HG03039 (cell line): ENCODE results near the gene ZNF205.
A peak's percentile ranks its signal among the peaks of the same experiment; 100 is the strongest.
"Not testable (repeated sequence)": the region's sequence is repeated elsewhere in the genome, so short reads cannot be mapped to it uniquely, and the experiment has no call there.

ENCODE experiments used
- ATAC-seq: cut with Tn5 transposase; IDR thresholded peaks from one replicate; pipeline ENCODE4 v1.9.1; 2021; ENCODE audit warnings: mild to moderate bottlenecking, moderate library complexity; ENCODE audit not compliant: unreplicated experiment

The ZNF205 gene

DNA sequence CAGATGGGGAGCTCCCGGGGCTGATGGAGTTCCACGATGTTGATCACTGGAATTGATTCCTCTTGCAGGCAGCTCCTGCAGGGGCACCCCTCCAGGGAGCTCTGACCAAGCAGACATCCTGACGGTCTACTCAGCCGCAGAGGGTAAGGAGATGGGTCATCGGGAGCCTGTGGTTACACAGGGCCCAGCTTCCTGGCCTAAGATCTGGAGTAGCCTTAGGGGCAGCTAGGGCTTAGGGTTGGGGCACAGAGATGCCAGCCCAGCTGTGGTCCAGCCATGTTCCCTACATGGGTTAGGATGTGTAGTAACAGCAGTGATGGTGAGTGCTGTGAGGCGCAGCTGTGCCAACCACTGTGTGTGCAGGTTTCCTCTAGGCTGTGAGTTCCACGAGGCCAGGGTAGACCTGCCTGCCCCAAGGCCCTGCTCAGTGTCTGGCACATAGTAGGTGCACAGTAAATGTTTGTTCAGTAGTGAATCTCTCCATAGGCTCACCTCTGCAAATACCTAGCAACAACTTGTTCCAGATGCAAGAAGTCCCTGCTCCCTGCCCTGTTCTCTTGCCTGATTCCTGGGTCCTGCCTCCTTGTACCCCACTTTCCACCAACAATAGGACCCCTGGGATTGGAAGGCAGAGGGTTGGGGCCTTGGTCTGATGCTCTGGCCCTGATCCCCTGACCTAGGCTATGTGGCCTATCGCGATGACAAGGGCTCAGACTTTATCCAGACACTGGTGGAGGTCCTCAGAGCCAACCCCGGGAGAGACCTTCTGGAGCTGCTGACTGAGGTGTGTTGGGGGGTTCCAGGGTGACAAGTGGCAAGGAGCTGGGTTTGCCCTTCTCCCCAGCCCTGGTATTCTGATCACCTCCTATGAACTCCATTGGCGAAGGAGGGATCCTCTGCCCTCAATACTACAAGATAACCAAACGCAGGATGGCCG is 36.1 kb downstream of the ZNF205 start:
- ATAC-seq, result no peak

DNA sequence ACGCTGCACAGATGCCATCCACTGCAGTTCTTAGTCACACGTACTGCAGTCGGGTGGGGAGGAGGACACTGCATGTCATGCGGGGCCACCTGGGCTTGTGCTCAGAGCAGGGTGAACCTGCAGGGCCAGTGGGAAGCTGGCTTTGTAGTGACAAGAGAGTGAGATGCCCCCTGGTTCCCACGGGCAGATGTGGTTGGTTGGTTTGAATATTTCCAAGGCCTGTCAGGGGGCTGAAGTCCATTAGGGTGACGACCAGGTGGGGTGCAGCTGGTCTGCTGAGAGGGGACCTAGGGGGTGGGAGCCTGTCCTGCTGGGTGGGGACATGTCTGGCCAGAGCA is 36.8 kb downstream of the ZNF205 start:
- no peak for ATAC-seq

DNA sequence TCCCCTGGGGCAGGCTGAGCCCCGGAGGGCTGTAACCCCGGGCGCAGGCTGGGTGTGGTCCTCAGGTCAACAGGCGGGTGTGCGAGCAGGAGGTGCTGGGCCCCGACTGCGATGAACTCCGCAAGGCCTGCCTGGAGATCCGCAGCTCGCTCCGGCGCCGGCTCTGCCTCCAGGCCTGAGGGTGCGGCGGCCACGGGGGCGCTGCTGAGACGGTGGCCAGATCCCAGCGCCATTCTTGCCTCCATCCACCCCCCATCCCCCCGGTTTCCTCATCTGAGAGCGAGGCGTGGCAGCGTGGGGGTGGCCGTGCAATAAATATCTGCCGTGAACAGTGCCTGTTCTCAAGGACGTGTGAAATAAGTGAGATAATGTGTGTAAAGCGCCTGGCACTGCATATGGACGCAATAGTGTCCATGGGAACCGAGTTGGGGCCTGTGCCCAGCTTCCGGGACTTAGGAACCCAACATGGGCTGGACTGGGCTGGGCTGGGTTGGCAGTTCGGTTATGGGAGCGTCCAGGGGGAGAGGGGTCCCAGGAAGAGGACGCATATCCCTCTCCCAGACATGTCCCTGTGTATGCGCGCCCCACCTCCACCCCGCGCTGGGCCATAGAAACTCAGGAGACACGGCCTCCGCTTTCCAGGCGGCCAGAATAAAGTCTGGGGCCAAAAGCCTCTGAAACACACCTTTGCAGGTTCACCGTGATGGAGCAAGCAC is 37.4 kb downstream of the ZNF205 start:
- ATAC-seq, result peak; percentile 2

DNA sequence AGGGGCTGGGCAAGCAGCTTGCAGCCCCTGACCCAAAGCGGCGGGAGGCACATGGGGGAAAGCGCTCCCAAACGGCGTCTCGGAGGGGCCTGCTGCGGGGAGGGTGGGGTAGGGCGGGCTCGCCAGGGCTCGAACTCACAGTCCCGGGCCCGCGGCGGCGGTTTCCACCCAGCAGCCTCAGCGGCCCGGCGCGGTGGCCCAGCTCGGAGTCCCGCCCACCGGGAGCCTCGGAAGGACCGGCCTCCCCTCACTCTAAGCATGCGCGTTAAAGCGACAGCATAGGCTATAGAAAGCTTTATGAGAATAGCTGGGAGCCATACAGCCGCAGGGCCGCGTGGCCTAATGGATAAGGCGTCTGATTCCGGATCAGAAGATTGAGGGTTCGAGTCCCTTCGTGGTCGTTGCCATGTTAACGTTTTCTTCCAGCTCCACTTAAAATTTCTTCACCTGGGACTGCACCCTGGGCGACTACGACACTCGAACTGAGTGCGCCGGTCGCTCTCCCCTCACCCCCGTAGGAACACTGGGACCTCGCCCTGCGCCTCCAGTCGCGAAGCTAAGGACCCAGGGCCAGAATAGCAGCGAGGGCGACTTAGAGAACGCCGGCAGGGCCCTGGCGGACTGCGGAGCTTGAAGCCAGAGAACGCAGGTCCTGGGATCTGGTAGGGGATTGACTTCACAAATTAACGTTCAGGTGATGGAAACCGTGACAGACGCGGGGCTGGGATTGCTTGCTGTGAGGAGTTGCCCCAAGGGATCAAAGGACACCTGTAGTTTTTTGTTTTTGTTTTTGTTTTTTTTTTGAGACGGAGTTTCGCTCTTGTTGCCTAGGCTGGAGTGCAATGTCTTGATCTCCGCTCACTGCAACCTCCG is 38.2 kb downstream of the ZNF205 start:
- peak; percentile 61 for ATAC-seq

DNA sequence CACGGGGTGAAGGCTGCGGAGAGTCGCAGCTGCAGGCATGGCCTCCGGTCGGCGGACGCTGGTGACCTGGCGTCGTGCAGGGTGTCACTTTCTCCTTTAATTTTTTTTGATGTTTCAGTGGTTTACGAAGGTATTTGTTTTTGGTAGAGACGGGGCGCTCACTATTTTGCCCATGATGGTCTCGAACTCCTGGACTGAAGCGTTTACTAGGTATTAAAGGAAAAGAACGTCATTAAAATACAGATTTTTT is 39.6 kb downstream of the ZNF205 start:
- no peak for ATAC-seq

DNA sequence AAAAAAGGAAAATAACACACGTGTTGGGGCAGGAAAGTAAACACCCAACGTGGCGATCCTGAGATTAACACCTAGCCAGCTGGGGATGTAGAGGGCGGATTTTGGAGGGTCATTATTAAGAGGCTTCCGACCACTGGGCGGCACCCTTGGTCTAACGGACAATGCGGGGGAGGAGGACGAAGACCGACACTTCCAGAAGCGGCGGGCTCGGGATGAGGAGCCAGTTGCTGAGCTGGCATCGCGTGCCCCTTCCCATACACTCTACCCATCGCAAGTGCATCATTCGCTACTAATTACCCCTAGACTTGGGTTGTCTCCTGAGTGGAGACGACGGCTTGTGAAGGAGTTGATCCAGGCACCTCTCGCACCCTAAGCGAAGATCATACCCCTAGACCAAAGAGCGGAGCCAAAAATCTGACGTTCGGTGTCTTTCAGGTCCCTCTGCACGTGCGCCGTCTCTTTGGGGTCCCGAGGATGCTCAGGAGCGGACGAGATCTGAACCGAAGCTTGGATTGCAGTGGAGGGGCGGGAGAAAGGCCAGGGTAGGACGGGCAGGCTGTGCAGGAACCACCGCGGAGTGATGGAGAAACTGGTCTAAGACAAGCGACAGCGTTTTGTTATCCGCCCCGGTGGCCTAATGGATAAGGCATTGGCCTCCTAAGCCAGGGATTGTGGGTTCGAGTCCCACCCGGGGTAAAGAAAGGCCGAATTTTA is 40.0 kb downstream of the ZNF205 start:
- ATAC-seq, result no peak

DNA sequence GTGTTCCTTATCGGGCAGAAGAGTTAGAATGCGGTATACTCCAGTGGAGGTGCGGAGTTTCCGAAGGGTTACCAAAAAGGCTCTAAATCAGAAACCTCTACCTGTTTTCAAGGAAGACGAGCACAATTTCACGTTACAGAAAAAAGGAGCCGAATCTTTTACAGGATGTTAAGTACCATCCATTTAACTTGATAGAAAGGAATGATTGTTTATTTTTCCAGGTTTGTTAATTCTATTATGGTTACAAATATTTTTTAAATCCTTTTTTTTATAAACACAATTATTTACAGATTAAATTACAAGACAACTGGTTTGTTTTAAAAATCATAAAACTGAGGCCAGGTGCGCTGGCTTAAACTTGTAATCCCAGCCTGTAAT is 40.6 kb downstream of the ZNF205 start:
- no peak for ATAC-seq

DNA sequence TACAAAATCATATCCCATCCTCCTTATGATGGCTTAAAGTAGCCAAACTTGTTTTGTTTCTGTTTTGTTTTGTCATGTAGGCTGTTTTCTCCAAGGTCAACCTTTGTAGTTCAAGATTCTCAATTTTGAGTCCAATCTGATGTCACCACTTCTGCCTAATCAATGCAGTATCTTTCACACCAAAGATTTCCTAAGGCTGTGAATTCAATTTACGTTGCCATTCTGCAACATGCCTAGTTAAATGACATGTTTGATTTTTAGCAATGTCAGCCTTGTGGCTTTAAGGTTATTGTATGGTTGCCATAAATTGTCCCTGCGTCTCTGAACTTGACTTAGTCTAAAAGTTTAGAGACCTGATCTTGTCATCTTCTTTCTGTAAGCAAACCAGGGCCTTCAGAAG is 42.8 kb downstream of the ZNF205 start:
- ATAC-seq, result no peak

DNA sequence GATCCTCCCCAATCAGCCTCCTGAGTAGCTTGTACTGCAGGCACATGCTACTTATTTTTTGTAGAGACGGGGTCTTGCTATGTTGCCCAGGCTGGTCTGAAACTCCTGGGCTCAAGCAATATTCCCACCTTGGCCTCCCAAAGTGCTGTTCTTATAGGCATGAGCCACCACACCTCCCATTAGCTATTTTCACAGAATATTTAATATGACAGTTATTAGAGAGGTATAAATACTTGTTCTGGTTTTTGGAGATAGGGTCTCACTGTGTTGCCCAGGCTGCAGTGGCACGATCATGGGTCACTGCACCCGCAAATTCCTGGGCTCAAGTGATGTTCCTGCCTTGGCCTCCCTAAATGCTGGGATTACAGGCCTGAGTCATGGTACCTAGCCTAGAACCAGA is 43.6 kb downstream of the ZNF205 start:
- ATAC-seq, result no peak

DNA sequence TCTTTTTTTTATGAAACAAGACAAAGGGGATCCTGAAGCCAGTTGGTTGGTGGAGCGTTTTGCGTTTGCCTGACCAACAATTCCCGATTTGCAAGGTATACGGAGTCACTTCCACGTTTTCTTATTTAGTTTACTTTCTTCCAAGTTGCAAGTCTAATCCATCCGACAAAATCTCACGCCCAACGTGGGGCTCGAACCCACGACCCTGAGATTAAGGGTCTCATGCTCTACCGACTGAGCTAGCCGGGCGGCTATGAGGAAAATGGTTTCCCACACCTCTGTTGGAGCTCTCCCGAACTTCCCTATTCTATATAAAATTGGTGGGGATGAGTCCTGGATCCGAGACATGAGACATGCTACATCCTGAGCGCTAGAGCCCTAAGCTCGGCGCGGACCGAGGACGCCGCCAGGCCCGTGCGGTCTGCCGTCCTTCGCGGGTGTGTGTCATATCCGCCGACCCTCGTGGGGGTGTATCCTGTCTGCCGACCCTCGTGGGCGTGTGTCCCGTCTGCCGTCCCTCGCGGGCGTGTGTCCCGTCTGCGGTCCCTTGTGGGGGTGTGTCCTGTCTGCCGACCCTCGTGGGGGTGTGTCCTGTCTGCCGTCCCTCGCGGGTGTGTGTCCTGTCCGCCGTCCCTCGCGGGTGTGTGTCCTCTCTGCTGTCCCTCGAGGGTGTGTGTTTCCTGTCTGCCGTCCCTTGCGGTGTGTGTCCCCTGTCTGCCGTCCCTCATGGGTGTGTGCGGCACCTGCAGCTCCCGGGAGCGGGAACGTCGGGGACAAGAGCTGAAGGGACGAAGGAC is 45.0 kb downstream of the ZNF205 start:
- no peak for ATAC-seq

DNA sequence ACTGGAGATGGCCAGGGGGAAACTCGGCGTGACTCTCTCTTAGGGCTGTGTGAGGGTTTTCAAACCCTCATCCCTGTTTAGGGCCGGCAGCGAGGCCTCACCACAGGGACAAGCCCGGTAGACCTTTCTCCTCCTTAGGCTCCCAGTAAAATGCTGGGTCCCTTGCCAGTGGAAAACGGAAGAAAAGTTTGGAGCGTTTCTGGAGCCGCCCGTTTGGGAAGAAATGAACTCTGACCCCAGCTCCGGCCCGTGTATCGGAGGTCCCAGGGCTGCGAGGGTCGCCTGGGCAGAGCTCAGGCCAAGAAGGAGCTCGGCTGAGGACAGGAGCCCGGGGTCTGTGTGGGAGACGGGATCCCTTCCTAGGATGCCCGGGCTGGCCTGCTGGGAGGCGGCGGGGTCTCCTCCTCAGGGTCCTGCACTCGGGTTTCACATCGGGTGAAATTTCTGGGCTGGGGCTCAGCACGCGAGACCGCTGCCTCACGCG is 45.7 kb downstream of the ZNF205 start:
- no peak for ATAC-seq

DNA sequence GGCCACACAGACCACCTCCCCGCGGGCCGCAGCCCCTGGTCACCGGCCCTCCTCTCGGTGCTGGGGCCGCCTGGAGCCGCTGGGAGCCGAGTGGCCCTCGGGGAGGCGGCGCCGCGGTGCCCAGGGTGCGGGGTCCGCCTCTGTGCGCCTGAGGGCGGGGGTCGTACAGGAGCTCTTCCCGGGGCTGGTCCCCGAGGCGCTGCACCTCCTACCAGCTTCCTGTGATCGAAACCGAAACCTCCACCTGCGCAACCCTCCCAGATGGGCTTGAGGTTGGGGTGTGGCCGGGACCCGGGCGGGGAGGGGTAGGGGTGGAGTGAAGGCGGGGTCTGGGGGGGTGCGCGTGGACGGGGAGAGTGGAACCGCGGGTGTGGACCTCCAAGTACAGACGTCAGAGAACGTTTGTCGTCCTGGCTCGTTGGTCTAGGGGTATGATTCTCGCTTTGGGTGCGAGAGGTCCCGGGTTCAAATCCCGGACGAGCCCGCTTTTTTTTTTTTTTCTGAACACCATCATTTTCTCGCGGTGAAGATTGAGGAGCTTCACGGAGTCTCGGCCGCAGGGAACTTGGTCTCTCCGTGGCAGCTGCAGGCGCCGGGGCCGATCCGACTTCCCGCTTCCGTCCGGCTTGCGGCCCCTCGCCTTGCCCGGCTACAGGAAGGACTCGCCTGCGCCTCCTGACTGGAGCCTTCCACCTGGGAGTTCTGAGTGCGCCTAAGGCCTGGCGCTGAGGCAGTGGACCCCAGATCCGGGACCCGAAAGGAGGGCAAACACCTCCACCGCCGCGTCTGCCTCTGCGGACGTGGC is 46.3 kb downstream of the ZNF205 start:
- no peak for ATAC-seq

DNA sequence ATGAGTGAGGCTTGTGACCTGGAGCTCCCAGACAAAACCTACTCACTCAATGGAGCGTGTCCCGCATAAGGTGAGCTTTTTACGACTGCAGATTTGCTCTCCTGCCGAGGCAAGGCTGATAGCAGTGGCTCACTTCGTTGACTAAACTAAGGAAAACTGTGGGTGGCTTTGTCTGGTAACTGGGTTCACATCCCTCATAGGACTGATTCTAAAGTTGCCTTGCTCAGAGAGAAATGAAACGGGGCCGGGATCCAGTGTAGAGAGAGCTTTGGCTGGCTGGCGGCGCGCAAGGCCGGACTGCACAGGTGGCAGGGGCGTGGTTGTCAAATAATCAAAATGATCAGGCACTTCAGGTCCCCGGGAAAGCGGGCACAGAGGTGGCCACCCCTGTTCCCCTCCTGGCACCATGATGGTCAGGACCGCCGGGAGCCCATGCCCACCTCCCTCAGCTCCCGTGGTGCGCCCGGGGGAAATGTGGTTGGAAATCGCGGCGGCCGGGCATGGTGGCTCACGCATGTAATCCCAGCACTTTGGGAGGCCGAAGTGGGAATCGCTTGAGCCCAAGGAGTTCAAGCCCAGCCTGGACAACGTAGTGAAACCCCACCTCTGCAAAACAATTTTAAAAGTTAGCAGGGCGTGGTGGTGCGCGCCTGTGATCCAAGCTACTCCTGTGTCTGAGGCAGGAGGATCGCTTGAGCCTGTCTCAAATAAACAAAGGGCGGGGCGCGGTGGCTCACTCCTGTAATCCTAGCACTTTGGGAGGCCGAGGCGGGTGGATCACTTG is 49.0 kb downstream of the ZNF205 start:
- no peak for ATAC-seq

DNA sequence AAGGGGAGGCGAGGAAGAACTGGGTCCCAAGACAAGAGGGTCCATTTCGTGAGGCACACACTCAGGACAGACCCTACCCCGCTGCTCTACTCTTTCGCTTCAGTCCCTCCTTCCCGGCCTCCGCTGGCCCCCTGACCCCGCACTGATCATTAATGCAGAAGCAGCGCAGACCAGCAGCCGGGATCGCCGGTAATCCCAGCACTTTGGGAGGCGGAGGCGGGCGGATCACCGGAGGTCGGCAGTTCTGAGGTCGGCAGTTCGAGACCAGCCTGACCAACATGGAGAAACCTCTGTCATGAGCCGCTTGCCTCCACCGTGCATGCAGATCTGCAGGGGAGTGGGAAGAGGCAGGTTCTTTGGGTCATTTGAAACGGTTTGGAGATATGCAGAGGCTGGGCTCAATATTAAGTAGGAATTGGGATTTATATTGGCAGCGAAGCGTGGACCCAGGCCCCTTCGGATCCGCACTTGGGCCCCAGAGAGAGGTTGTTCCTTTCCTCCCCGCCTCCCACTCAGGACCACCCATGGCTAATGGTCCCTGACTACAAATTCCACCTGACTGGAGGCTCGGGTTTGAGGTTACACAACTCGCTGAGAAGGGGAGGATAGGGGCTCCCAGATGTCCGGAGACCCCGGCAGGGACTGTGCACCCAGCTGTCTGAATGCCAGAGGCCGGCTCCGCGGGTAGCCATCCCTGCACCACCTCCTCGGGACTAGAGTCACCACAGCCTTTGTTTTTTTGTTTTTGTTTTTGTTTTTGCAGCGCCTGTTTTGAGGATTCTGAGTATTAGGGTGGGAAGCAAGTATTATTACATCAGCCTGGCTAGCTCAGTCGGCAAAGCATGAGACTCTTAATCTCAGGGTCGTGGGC is 52.0 kb downstream of the ZNF205 start:
- ATAC-seq, result no peak

DNA sequence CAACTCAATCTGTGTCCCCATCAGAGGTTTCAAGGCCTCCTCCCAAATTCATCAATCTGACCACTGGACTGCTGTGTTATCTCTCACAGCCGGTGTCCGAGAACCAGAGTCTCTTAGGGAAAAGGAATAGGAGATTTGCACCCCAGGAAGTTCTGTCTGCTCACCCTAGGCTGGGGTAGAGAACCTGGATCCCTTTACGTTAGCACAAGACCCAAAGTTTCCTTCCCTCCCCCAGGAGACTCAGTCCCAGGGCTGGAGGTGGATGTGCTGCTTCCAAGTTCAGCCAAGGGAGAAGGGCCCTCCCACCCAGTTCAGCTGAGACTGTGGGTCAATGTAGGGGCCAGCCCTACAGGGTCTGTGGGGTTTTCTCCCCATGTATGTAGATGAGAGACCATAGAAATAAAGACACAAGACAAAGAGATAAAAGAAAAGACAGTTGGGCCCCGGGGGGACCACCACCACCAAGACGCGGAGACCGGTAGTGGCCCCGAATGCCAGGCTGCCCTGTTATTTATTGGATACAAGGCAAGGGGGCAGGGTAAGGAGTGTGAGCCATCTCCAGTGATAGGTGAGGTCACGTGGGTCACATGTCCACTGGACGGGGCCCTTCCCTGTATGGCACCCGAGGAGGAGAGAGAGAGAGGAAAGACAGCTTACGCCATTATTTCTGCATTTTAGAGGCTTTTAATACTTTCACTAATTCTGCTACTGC is 52.9 kb downstream of the ZNF205 start:
- ATAC-seq, result no peak

DNA sequence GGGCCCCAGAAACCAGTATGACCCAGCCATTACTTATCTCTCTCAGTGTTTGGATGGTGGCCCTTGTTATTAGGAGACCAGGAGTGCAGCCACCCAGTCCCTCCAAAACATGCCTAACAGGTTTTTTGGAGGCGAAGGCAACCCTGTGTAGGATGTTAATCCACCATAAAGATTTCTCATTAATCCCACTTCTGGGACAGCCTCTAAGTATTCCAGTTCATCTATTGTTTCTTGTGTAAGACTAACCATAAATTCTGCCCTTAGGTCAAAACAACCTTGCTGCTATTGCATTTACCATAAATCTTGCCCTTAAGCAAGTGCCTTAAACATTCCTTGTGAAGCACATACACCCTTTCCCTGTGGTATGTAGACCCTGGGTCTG is 54.1 kb downstream of the ZNF205 start:
- ATAC-seq, result no peak

DNA sequence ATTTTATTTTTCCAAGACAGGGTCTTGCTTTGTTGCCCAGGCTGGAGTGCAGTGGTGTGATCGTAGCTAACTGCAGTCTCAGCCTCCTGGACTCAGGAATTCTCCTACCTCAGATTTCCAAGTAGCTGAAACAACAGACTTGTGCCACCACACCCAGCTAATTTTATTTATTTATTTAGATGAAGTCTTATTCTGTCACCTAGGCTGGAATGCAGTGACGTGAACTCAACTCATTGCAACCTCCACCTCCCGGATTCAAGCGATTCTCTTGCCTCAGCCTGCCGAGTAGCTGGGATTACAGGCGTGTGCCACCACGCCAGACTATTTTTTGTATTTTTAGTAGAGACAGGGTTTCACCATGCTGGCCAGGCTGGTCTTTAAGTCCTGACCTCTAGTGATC is 56.3 kb downstream of the ZNF205 start:
- ATAC-seq, result not testable (repeated sequence)
